GM19328 (cell line): ENCODE measurements around the gene ATXN7.

Experiments used
- ATAC-seq: cut with Tn5 transposase; IDR thresholded peaks from one replicate; pipeline ENCODE4 v1.9.1; 2021; ENCODE audit warnings: mild to moderate bottlenecking, moderate library complexity; ENCODE audit not compliant: unreplicated experiment

ATXN7 gene

DNA sequence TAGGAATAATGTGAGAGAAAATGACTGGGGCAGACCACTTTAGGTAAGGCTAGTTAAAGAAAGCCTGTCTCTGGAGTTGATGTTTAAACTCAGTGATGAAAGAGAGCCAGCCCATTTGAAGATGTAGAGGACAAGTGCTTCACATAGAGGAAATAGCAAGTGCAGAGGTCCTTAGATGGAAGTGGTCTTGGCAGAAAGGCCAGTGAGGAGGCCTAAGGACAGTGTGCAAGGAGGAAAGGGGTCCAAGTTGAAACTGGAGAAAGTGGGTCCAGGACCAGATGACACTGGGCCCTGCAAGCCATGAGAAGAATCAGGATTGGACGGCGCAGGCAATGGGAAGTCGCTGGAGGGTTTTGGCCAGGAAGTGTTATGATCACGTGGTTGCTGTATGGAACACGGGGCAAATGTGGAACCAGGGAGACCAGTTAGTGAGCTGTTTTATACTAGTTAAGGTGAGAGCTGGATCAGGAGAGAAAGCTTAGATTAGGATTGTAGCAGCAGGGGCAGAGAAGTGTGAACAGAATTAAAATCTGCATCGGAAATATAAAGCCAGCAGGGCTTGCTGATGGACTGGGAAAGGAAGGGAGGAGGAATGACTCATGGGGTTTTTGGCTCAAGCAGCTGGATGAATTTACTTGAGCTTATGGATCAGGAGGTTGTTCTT, 96.5 kb downstream of the ATXN7 start:
- no peak for ATAC-seq

DNA sequence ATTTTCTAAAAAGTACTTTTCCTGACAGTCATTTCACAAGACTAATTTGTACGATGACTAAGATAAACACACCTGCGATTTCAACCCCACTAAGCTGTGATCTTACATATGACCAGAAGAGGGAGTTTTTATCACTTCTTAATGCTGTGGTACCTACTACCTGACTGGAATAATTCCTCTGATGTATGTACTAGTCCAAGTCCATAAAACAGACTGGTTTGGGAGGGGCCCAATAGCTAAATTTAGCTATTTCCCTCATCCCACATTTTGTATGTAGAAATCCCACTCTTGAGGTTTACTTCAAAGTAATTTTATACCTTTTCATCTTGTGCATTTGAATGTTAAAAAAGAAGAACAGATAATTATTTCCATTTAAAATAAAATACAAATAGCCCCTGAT, 98.2 kb downstream of the ATXN7 start:
- ATAC-seq, result peak; percentile 78

DNA sequence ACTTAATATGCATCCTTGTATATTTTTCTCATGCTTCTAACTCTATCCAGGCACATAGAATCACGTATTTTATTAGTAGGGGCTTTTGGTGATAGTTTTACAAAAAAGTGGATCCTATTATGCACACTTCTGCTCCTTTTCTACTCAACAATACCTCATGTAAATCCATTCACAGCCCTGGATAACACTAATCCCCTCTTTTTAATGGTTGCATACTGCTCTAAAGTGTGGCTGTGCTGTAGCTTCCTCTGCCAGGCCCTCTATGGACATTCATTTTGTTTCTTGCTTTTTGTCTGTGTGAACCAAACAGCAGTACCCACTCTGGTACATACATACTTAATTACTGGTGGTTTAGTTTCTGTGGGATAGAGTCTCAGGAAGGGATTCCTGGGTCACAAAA, 99.8 kb downstream of the ATXN7 start:
- no peak for ATAC-seq

DNA sequence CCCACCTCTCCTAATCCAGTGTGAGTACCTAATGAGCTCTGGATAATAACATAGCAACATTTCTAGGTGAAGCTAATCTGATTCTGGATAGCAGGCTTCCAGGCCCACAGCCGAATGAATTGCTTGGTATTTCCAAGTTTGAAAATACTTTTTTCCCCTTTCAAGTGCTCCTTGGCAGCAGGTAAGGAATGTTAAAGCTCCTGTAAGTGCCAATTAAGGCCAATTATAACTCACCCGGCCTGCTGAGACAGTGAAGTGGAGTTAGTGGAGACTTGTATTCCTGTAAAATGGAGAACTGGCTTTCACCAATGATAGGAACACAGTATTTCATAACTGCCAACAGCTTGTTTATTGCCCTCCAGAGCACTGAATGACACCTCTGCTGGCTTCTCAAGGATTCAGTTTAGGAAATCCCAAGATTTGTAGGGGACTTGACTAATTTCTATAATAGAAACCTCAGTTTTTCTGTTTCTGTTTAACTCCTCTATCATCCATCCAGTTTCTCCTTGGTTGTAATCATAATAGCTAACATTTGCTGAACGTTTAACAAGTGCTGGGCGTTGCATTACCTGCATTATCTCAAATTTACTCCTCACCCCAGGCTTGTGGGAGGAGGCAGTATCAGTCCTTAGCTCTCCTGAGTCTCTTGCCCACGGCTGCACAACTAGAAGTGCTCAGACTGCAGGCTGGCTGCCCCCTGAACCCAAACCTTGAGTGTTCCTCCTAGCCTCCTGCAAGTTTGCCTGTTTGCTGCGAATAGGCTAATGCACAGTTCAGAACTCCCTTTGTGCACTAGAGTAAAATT, 101.2 kb downstream of the ATXN7 start:
- no peak for ATAC-seq

DNA sequence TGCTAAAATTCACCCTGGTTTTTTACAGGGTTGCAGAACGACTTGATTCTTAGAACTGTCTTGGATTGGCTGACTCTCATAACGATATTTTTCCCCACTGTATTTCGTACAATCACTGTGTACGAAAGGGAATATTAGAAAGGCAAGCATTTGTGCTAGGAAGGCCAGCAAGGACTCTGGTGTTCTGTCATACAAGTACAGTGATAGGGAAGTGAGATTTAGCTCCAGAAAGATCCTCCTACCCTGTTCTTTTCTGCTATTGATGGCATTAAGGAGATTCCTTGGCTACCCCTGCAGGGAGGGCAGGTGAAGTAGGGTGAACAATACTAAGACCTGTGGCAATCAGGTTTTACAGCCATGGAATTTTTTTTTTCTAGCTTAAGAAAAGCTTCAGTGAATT, 102.3 kb downstream of the ATXN7 start:
- no peak for ATAC-seq

DNA sequence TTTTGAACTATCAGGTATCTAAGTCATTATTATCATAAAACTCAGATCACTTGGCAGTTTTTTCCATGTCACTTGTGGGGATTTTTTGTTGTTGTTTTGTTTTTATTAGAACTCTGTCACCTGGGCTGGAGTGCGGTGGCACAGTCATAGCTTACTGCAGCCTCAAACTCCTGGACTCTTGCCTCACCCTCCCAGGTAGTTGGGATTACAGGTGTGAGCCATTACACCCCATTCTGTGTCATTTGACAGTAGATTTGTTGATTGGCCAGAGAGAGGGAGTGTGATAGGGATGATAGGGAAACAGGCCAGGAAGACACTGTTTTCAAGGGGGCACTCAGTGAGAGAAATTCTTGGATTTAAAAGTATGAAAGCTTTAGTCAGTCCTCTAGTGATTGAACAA, 103.2 kb downstream of the ATXN7 start:
- no peak for ATAC-seq

DNA sequence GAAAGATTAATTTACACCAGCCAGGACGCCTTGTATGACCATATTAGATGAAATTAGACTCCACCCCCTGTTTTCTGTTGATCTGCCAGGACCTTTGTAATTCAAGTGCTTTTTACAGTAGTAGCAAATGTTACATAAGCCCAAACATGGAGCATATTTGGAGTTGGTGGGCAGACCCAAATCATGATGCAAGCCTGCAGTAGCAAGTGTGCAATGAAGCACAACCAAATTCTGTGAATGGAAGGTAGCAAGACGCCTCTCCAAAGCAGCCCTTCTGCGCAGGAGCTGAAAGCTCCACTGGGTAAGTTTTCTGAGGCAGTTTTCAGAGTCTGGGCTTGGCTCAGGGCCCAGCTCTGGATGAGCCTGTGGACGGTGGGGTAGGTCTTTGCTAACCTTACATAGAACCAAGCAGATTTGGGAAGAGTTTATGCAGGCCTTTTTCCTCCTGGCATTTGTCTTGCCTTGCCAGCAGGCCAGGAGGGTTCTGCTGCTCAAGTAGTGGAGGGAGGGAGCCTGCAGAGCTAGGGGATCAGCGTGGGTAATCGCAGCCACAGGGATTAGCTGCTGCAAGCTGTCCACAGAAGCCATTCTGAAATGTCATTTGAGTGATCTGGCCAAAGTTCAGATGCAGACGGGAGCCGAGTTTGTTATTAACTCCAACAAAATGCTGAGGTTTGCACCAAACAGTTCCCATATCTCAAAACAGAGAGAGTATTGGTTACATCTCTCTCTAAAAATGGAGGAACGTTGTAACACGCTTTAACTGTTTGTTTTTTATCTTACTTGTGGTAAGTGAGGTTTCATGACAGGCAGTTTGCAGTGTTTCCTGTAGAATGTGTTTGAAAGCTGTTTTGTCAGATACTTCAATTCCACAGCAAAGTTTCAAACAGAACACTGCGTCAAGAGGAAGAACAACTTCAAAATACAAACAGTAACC, 104.3 kb downstream of the ATXN7 start:
- ATAC-seq, result peak; percentile 51

DNA sequence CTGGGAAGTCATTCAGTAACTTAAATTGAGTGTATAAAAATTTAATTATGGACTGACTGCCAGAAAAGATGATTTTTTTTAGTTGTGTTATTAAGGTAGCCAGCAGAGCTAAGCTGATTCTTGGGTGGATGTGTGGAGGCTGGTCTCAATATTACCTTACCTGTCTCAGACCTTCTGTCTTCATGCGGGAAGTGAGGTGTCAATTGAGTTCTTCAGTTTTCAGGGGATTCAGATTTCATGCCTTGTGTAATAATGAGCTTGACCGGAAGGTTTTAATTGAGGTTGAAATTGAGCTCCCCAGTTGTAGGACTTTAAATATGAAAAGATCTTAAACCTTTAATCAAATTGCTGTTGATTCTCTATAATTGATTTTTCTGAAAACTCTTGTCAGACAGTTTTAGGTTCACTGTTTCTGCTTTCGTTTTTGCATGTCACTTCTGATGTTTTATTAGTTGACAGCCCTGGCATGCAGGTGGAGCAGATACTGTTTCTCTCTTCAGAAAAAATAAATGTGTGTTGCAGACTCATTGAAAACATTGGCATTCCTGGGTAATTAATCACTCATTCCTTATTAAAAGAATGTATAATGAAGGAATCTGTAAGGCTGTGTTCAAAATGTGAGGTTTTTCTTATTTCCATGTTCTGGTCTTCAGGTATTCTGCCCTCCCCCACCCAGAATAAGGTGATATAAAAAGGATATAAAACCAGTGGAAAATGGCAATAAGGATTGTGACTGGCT, 105.1 kb downstream of the ATXN7 start:
- no peak for ATAC-seq

DNA sequence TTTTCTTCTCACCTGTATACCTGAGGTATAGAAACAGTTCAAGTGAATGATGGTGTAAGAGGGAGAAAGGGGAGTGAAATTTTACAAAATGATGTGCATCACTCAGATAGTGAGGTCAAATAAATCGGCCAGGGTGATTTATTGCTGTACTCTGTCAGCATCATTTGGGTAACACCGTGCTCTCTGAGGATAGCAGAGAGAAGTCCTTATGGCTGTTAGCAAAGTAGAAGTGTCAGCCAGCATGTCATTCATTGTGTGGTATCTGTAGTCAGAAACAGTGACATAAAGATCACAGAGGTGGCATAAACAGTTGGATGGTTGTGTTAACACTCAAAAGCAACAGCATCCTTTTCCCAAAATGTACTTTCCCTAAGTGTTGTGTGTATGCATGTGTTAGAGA, 106.2 kb downstream of the ATXN7 start:
- no peak for ATAC-seq

DNA sequence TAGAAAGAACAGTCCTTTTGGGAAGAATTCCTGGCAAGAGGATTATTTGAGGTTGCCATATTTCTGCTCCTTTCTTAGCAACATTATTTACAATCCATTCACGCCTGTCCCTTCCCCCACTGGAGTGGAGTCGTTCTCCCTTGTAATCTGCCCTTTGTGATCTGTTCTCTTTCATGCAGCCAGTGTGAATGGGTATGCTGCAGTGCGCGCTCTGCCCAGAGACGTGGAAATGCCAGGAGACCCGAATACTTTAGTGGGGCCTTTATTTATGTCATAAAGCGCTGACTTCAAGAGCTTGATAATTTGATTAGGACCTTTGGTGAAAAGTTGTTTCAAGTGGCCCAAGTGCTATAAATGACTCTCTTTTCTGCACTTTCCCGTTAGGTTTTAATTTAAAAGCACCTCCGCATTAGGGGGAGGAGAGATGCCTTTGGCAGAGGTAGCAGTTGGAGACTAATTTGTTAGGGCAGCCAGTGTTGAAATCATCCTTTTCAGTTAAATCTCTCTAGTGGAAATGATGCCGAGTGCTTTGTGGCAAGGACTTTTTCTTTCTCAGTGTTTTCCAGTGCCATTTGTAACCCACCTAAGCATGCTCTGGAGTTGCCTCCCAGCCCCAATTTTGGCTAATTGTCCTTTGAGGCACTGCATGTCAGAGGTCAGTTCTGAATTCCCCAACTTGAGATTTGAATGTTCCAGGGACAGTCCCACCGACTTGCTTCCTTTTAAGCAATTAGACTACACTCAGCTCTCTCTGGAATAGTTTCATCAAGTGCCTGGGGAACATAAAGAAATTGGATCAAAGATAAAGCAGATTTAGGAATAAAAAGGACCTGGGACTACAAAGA, 107.2 kb downstream of the ATXN7 start:
- no peak for ATAC-seq

DNA sequence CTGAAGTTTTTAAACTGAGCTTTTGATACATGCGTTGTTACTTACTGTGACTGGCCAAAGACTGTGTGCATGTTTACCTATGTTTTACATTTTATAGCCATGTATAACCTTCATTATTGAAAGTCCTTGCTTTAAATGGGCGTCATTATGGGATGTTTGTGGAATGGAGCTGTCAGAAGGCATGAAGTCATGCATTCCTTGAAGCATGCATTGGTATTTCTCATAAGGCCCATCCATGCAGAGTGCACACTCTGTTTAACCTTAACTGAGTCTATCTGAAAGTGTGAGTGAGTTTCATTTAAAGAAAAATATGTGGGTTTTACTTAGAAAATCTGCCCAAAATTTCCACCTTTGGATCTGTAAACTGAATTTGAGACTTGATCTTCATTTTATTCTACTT, 108.5 kb downstream of the ATXN7 start:
- no peak for ATAC-seq

DNA sequence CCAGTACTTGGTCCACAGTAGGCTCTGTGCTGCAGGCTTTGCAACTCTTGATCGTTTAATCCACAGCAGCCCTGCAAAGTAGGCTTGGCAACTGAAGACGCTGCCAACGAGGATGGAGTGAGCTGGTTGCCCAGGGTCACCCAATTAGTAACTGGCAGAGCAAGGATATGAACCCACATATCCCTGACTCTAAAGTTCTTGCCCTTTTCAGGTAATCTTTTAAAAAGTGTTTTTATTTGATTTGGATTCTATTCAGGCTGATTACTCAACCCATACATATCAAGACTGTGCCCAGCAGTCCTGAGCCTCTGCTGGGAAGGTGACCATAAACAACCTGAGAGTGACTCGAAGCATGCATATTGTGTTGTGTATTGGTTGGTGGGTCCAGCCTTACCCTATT, 109.3 kb downstream of the ATXN7 start:
- no peak for ATAC-seq

DNA sequence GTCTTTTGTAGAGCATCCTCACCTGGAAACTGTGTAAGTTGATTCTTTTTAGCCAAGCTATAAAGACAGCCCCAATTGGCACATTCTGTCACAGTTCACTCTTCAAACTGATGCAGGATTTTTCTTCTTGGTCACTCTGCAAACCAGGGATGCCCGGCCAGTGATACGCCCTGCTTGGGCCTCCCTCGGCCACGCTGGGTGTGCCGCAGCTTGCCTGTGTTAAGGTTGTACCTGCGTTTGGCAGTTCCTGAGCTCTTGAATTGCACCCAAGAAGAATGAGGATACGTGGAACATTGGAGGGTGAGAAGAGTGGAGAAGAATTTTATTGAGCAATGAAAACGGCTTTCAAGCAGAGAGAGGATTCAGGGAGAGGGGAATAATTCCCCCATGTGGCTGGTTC, 109.7 kb downstream of the ATXN7 start:
- ATAC-seq, result no peak

DNA sequence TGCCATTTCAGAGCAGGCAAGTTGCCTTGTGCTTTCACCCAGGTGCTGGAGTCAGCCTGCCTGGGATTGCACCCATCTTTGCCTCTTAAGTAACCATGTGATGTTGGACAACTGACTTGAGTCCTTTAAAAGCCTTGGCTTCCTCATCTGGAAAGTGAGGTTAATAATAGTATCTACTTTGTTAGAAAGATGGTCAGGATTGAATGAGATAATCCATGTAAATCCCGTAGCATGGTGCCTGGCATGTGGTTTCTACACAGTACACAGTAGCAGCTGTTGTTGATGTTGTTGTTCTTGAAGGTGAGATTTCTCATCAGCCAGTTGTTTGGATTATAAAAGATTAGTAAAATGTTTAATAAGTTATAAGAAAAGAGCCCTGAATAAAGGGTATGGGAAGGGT, 110.8 kb downstream of the ATXN7 start:
- no peak for ATAC-seq

DNA sequence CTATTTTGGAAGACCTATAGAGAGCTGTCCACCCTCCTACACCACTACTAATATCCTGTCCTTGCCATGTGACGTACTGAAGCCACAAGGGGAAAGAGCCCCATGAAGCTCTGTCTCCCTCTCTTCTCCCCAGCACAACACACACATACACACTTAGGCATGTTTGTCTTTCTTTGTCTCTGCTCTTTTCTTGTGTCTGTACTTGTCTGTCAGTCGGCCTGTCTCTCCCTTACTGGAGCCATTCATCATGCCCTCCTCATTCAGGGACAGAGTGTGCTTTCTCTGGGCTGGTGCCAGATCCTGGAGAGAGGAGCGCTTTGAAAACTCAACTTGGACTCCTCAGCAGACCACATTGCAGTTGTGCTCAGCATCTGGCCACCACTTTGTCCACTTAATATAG, 112.1 kb downstream of the ATXN7 start:
- no peak for ATAC-seq

DNA sequence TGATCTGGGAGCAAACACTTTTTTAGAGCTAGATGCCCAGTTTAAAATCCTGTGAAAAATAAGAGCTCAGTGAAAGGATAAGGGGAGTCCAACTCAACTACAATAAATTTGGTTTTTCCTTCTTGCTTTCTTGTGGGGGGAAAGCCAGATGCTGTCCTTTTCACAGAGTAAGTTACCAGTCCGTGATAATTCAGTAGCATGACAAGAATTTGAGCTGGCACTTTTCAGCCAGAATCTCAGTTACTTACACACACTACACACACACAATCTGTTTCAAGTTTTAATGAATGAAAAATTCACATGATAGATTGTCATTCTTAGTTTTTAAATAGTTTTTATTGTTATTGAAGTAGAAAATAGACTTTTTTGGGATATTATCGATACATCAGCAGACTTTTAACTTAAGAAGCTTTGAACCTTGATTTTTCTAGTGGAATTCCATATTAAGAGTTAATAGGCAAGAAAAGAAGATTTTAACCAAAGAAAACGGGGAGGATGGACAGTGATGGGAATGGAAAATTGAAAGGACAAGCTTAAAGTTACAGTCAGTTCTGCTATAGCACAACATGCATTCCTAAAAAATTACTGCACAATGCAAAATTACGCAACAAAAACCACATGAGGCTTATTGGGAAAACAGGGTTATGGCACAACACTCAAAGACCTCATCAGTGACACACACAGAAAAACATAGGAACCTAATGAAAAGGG, 112.6 kb downstream of the ATXN7 start:
- no peak for ATAC-seq

DNA sequence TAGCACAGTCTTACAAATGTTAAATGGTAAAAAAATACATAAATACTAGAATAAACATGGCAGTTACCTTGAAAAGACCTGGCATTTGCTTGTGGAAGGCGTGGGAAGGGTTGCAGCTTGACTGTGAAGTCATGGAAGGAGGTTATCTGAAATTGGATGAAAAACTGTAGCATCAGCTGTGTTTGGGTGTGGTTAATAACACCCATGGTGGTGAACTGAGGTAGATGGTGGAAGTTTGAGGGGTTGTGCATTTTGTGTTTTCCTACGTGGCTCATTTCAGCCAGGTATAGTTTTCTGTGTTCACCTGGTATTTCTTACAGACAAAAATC, 113.2 kb downstream of the ATXN7 start:
- ATAC-seq, result no peak

DNA sequence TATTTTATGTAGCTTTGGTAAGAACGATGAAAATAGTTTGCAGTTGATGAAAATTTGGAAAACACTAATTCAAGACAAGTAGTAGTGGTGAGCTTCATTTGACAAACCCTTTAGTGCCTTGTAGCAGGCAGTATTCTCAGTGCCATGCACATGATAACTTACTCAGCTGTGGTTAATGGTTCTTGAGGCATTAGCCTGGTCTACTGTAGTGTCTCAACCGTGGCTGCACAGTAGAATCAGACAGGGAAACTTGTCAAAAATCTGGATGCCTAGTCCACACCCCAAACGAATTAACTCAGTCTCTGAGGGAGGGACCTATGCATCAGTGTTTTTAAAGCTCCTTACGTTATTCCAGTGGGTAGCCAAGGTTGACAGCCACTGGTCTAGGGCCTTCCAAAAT, 114.2 kb downstream of the ATXN7 start:
- no peak for ATAC-seq

DNA sequence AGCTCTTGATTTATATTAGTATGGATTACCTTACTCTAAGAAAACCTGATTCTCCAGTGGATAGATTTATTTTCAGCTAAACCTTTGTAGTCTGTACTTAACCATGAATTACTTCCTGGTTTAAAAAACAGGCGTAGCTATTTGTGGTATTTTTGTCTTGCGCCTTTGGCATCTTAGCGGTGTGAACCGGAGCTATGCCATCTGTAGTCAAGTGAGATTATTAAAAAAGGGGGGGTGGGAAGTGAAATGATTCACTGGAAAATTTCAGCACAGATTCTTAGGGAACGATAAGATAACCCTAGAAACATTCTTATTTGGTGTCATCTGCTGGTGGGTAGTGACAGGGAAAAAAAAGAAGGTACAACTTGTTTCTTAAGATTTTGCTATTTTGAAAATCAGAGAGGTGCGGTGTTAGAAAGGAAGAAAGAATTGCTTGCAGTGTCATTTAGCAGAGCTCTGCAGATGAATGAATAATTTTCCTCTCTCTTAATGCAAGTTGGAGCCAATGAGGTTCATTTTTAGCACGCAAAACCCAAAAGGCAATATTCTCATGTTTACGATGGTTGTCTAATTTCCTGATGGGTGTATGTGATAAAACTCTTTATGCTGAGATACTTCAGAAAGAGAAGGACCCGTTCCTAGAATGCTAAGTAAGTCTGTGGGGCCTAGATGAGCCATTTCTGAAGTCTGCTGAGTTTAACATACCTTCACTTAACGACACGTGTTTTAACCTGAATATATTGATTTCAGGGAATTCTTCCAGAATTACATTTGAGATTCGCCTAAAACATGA, 115.6 kb downstream of the ATXN7 start:
- no peak for ATAC-seq
